ENCODE results near the gene PLEKHA7. TPM values are rescaled to one million over a fixed set of nuclear protein-coding genes. Genes with fewer than 3 reads are reported as not detected.

The PLEKHA7 gene
- total and polyA plus RNA-seq, 2 of the 4 experiments (the other 2 are of a cell fraction): 0.12 TPM; not detected in 1

DNA sequence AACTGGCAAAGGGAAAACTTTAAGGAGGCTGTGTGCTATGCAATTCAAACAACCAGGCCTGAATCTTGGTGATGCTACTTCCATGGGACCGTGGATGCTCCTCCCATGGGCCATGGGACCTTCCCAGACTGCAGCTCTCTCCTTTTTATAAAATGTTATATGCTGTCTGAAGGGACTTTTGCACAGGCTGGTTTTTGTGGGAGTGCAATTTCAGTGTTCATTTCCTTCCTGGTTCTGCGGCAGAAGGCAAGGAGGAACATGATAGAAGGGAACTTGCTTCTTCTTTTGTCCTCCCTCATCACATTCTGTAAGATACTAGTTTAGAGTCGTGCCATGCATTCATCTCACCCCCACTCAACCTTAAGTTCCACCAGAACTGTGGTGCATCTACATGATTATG is 206.9 kb downstream of the PLEKHA7 start:
- H2AK9ac ChIP-seq (replicated peaks; ENCODE audit: low read depth, low read length, poor library complexity): no peak overlapping the region
- no peak overlapping the region for H3K27ac ChIP-seq (ENCODE audit: insufficient read depth, low read length)
- intact Hi-C loops (cut with micrococcal nuclease) (no loop called here), dilution Hi-C loops (cut with HindIII; ENCODE audit: low sequenced_read_pairs, unreplicated experiment) (no loop called here), in situ Hi-C loops (cut with MboI; ENCODE audit: low sequenced_read_pairs) (no loop called here)
- no peak overlapping the region for H2AFZ ChIP-seq (replicated peaks; ENCODE audit: low read length, poor library complexity)
- no peak overlapping the region for H3K18ac ChIP-seq (ENCODE audit: low read depth, low read length)
- H3K4me3 ChIP-seq (ENCODE audit: insufficient read depth, low read depth, low read length): no peak overlapping the region
- no peak overlapping the region for H3K4me2 ChIP-seq (ENCODE audit: low read depth, low read length)
- H3K9me1 ChIP-seq (ENCODE audit: insufficient read depth, low read length): no peaks in the 10 kb centered on the region; the same call in 1 of the 2 replicates
- H4K20me1 ChIP-seq (ENCODE audit: insufficient read depth, low read length): no peaks in the 10 kb centered on the region
- ChIA-PET CTCF (interaction anchor here (1.3 kb wide), 1 partner anchor 13 kb away, joined by 3 read pairs; no protein-coding TSS in a partner anchor), POLR2A (ENCODE audit: unreplicated experiment) (no interaction called here)
- H3K27me3 ChIP-seq (ENCODE audit: control insufficient read depth, insufficient read depth, low read length): peaks cover 15% of the 10 kb centered on the region
- H3K4me1 ChIP-seq (ENCODE audit: control insufficient read depth, insufficient read depth, low read length): peaks cover 2% of the 10 kb centered on the region; the same call in 1 of the 2 replicates
- H4K91ac ChIP-seq (ENCODE audit: insufficient read depth, low read depth, low read length): no peak overlapping the region
- H2BK120ac ChIP-seq (ENCODE audit: low read depth, low read length): no peak overlapping the region
- TF ChIP-seq RCOR1 (IDR thresholded peaks at IDR 0.05; ENCODE audit: insufficient replicate concordance, low read length): no peak
- no peak for TF ChIP-seq CEBPB (IDR thresholded peaks at IDR 0.05; ENCODE audit: low read depth, low read length)
- no peak for TF ChIP-seq CHD1 (IDR thresholded peaks at IDR 0.05; ENCODE audit: low read depth, low read length)
- no peak for TF ChIP-seq BHLHE40 (IDR thresholded peaks at IDR 0.05; ENCODE audit: low read depth, low read length)
- TF ChIP-seq MXI1 (IDR thresholded peaks at IDR 0.05; ENCODE audit: borderline replicate concordance, low read depth, low read length): no peak
- TF ChIP-seq RFX5 (IDR thresholded peaks at IDR 0.05; ENCODE audit: low read depth, low read length): no peak
- TF ChIP-seq FOS (IDR thresholded peaks at IDR 0.05; ENCODE audit: low read depth, low read length): no peak
- TF ChIP-seq MAZ (IDR thresholded peaks at IDR 0.05; ENCODE audit: borderline replicate concordance, low read depth, low read length): no peak
- TF ChIP-seq USF2 (IDR thresholded peaks at IDR 0.05; ENCODE audit: low read depth, low read length): no peak
- TF ChIP-seq ELK1 (IDR thresholded peaks at IDR 0.05; ENCODE audit: borderline replicate concordance, low read depth, low read length): no peak
- TF ChIP-seq SMC3 (IDR thresholded peaks at IDR 0.05; ENCODE audit: low read depth, low read length): no peak
- TF ChIP-seq CTCF (conservative IDR thresholded peaks at IDR 0.05; ENCODE audit: low read depth, low read length): no peak
- TF ChIP-seq RAD21 (IDR thresholded peaks at IDR 0.05; ENCODE audit: low read length): no peak
- TF ChIP-seq MAFK (IDR thresholded peaks at IDR 0.05; ENCODE audit: low read depth, low read length): no peak
- no CpG with 5 or more reads among the region's 3 CpGs for WGBS, 2 experiments (ENCODE audit: extremely low coverage in 2 of 2, insufficient read length in 1 of 2)
- H3K9me3 ChIP-seq (ENCODE audit: control insufficient read depth, insufficient read depth, low read length): no peaks in the 10 kb centered on the region
- no peak overlapping the region for H3K9ac ChIP-seq (ENCODE audit: low read depth, low read length)
- no peak overlapping the region for H3K56ac ChIP-seq (ENCODE audit: extremely low read depth, insufficient read depth, low read length)
- no peak overlapping the region for H2BK20ac ChIP-seq (ENCODE audit: low read depth, low read length)
- ATAC-seq (ENCODE audit: low read depth): no peak
- H4K5ac ChIP-seq (ENCODE audit: low read depth, low read length): no peak overlapping the region
- DNase-seq: no peak
- BruUV-seq (replicated peaks): no TSS peak
- H3K79me1 ChIP-seq (ENCODE audit: low read depth in 1 of 2, low read length in 2 of 2): no peaks in the 10 kb centered on the region
- no peak overlapping the region for H4K8ac ChIP-seq (ENCODE audit: low read depth in 2 of 2, low read length in 2 of 2)
- no peak overlapping the region for H2AK5ac ChIP-seq (ENCODE audit: low read depth, low read length)
- no peak overlapping the region for H2BK15ac ChIP-seq (ENCODE audit: low read depth, low read length)
- no peak overlapping the region for H2BK5ac ChIP-seq (ENCODE audit: low read depth, low read length, poor library complexity, severe bottlenecking)
- H3K23ac ChIP-seq (ENCODE audit: low read depth, low read length): no peak overlapping the region
- no peak overlapping the region for H3K4ac ChIP-seq (ENCODE audit: low read depth, low read length)
- H3K14ac ChIP-seq (replicated peaks; ENCODE audit: low read depth, low read length): no peak overlapping the region
- H3K36me3 ChIP-seq (ENCODE audit: control insufficient read depth, insufficient read depth, low read length): no peaks in the 10 kb centered on the region
